Measurements from ENCODE around the gene IDH1. TPM values are rescaled to one million over a fixed set of nuclear protein-coding genes. Genes with fewer than 3 reads are reported as not detected.

IDH1 gene
- total and polyA plus RNA-seq, 4 donors, result 63.7 to 160 (median 85.2) TPM

- no peaks in the 10 kb centered on the region for H3K9me3 ChIP-seq (ENCODE audit: control insufficient read depth in 4 of 4, insufficient read depth in 3 of 4, low read length in 3 of 4)
- no peak for TF ChIP-seq CTCF (IDR thresholded peaks at IDR 0.05; ENCODE audit: control extremely low read depth, extremely low read depth)
- H3K27me3 ChIP-seq (ENCODE audit: control insufficient read depth in 3 of 3, insufficient read depth in 3 of 3, low read length in 2 of 3), result no peaks in the 10 kb centered on the region
- ATAC-seq (ENCODE audit: insufficient read depth, low FRiP score), result no peak
- peaks cover 15 to 35% (median 23%) of the 10 kb centered on the region in 4 donors for H3K36me3 ChIP-seq (ENCODE audit: control insufficient read depth in 4 of 4, insufficient read depth in 4 of 4, low read length in 4 of 4)
- H3K27ac ChIP-seq (ENCODE audit: low read depth in 1 of 2, low read length in 1 of 2), result no peak overlapping the region
- 55 to 67% methylated on average over 1 of the region's 1 CpG for WGBS, 2 donors
- no peak for DNase-seq
- H3K9ac ChIP-seq (ENCODE audit: insufficient read depth in 1 of 2, low read length in 2 of 2), result no peak overlapping the region
- H3K4me3 ChIP-seq, result no peak overlapping the region
- no peaks in the 10 kb centered on the region for H3K4me1 ChIP-seq (ENCODE audit: control insufficient read depth in 5 of 5, insufficient read depth in 5 of 5, low read length in 5 of 5)
Measured at GRCh38 chr2:208297961-208298360, 43.1 kb upstream of the IDH1 start.

- H3K4me1 ChIP-seq (ENCODE audit: control insufficient read depth in 5 of 5, insufficient read depth in 5 of 5, low read length in 5 of 5), result peaks cover 0 to 3% (median 0%) of the 10 kb centered on the region in 5 donors
- no peaks in the 10 kb centered on the region for H3K9me3 ChIP-seq (ENCODE audit: control insufficient read depth in 4 of 4, insufficient read depth in 3 of 4, low read length in 3 of 4)
- DNase-seq (no peak), ATAC-seq (ENCODE audit: insufficient read depth, low FRiP score) (no peak)
- H3K4me3 ChIP-seq, result no peak overlapping the region
- H3K36me3 ChIP-seq (ENCODE audit: control insufficient read depth in 4 of 4, insufficient read depth in 4 of 4, low read length in 4 of 4), result peaks cover 12 to 30% (median 18%) of the 10 kb centered on the region in 4 donors
- H3K27me3 ChIP-seq (ENCODE audit: control insufficient read depth in 3 of 3, insufficient read depth in 3 of 3, low read length in 2 of 3), result no peaks in the 10 kb centered on the region
- TF ChIP-seq CTCF (IDR thresholded peaks at IDR 0.05; ENCODE audit: control extremely low read depth, extremely low read depth), result no peak
- H3K27ac ChIP-seq (ENCODE audit: low read depth in 1 of 2, low read length in 1 of 2), result no peak overlapping the region
- WGBS, 2 donors, result 95 to 97% methylated on average over 2 of the region's 2 CpGs
- no peak overlapping the region for H3K9ac ChIP-seq (ENCODE audit: insufficient read depth in 1 of 2, low read length in 2 of 2)
Measured at GRCh38 chr2:208296610-208297009, 41.7 kb upstream of the IDH1 start.

GRCh38 chr2:208295834-208296233, 41.0 kb upstream of the IDH1 start:
- ATAC-seq (ENCODE audit: insufficient read depth, low FRiP score) (no peak), DNase-seq (no peak)
- Histone ChIP-seq H3K9me3 (ENCODE audit: control insufficient read depth in 4 of 4, insufficient read depth in 3 of 4, low read length in 3 of 4) (no peaks in the 10 kb centered on the region), H3K27ac (ENCODE audit: low read depth in 1 of 2, low read length in 1 of 2) (no peak overlapping the region), H3K4me1 (ENCODE audit: control insufficient read depth in 5 of 5, insufficient read depth in 5 of 5, low read length in 5 of 5) (peaks cover 0 to 3% (median 0%) of the 10 kb centered on the region in 5 donors), H3K9ac (ENCODE audit: insufficient read depth in 1 of 2, low read length in 2 of 2) (no peak overlapping the region), H3K4me3 (no peak overlapping the region), H3K36me3 (ENCODE audit: control insufficient read depth in 4 of 4, insufficient read depth in 4 of 4, low read length in 4 of 4) (peaks cover 11 to 28% (median 14%) of the 10 kb centered on the region in 4 donors), H3K27me3 (ENCODE audit: control insufficient read depth in 3 of 3, insufficient read depth in 3 of 3, low read length in 2 of 3) (no peaks in the 10 kb centered on the region)
- 61 to 80% methylated on average over 4 of the region's 4 CpGs for WGBS, 2 donors
- TF ChIP-seq CTCF (IDR thresholded peaks at IDR 0.05; ENCODE audit: control extremely low read depth, extremely low read depth), result no peak

GRCh38 chr2:208294482-208295024, 39.7 kb upstream of the IDH1 start:
- Histone ChIP-seq H3K27ac (ENCODE audit: low read depth in 1 of 2, low read length in 1 of 2) (no peak overlapping the region), H3K4me1 (ENCODE audit: control insufficient read depth in 5 of 5, insufficient read depth in 5 of 5, low read length in 5 of 5) (peaks cover 0 to 3% (median 0%) of the 10 kb centered on the region in 5 donors), H3K4me3 (no peak overlapping the region), H3K9me3 (ENCODE audit: control insufficient read depth in 4 of 4, insufficient read depth in 3 of 4, low read length in 3 of 4) (no peaks in the 10 kb centered on the region), H3K9ac (ENCODE audit: insufficient read depth in 1 of 2, low read length in 2 of 2) (no peak overlapping the region), H3K36me3 (ENCODE audit: control insufficient read depth in 4 of 4, insufficient read depth in 4 of 4, low read length in 4 of 4) (peaks cover 8 to 33% (median 20%) of the 10 kb centered on the region in 4 donors), H3K27me3 (ENCODE audit: control insufficient read depth in 3 of 3, insufficient read depth in 3 of 3, low read length in 2 of 3) (no peaks in the 10 kb centered on the region)
- no peak for DNase-seq
- ATAC-seq (ENCODE audit: insufficient read depth, low FRiP score), result no peak
- 74 to 80% methylated on average over 4 of the region's 4 CpGs for WGBS, 2 donors
- TF ChIP-seq CTCF (IDR thresholded peaks at IDR 0.05; ENCODE audit: control extremely low read depth, extremely low read depth), result no peak
